Activated naive CD4-positive, alpha-beta T cell (primary cell): ENCODE measurements around the gene ARPC3.
"Not testable (repeated sequence)": the region's sequence is repeated elsewhere in the genome, so short reads cannot be mapped to it uniquely, and the experiment has no call there.

Experiments used
- DNase-seq, 4 experiments: peaks; one replicate each; lab custom pipeline; 2025; lab: John Stamatoyannopoulos, UW

Gene ARPC3

DNA sequence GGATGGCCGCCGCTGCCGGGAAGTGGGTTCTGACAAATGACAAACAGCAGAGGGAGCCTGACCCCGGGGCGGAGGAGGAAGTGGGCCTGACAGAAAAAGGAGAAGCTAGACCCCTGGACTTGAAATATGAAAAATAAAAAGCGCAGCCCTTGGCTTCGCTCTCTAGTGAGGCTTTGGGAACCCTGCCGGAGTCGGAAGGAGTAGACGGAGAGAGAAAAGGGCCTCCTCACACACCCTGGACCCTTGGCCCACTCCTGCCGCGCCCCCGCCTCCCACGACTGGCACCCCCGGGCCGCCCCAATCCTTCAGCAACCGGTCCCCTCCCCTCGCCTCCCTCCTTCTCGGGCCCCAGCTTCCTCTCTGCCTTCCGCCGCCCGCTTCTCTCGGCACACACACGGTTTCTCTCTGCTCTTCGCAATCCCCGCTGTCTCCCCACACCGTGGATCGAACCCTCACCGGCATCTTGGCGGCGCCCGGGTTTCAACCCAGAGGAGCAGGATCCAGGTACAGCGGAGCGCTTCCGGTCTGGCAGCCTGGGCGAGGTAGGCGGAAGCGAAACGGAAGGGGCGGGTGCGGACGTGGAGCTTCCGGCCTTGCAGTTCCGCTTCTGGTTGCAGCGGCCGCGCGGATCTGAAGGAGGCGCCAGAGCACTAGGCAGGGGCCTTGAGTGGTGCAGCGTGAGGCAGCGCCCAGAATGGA lies at the start of gene ARPC3:
TSS of gene ARPC3 (minus strand) at position 539 of the 699 bp plus-strand sequence. CDS start at position 462, 77 bp downstream.
- peak; percentile 84 to 92 (median 87) for DNase-seq

DNA sequence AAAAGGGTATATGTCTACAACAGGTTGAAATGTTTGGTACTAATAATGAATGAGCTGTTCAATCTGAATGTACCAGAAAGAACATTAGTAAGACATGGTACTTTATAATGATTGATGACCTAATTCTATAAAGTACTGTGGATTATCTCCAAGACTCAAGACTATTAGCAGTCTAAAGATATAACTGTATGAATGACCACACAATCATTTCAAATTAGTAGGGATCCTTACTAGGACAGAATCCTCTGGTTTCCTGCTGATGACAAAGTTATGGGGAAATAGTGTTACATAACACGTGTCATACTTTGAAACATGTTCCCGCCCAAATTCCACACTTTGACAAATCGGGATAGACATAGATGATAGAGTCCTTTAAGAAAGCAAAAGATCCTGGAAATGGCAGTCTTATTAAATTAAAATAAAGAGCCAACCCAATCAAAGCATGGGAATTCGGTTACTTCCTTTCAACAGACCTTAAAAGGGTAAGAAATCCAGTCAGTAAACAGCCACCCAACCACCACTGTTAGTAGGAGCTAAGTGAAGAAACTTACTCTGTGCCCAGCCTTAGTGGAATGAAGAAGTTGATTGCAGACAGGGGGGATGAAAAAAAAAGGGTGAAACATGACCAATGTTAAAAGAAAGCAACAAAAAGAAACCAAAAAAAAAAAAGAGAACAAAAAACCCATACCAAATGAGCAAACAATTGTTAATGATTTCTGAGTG lies 49.0 kb upstream of the ARPC3 start:
- no peak for DNase-seq

DNA sequence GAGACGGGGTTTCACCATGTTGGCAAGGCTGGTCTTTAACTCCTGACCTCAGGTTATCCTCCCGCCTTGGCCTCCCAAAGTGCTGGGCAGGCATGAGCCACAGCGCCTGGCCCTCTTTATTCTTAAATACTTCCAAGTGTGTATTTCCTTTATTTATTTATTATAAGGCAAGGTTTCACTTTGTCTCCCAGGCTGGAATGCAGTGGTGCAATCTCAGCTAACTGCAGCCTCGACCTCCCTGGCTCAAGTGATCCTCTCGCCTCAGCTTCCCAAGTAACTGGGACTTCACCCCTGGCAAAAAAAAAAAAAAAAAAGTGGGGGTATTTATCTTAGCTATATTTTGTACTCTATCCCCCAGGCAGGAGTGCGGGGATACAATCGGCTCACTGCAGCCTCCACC lies 25.3 kb upstream of the ARPC3 start:
- DNase-seq = no peak

DNA sequence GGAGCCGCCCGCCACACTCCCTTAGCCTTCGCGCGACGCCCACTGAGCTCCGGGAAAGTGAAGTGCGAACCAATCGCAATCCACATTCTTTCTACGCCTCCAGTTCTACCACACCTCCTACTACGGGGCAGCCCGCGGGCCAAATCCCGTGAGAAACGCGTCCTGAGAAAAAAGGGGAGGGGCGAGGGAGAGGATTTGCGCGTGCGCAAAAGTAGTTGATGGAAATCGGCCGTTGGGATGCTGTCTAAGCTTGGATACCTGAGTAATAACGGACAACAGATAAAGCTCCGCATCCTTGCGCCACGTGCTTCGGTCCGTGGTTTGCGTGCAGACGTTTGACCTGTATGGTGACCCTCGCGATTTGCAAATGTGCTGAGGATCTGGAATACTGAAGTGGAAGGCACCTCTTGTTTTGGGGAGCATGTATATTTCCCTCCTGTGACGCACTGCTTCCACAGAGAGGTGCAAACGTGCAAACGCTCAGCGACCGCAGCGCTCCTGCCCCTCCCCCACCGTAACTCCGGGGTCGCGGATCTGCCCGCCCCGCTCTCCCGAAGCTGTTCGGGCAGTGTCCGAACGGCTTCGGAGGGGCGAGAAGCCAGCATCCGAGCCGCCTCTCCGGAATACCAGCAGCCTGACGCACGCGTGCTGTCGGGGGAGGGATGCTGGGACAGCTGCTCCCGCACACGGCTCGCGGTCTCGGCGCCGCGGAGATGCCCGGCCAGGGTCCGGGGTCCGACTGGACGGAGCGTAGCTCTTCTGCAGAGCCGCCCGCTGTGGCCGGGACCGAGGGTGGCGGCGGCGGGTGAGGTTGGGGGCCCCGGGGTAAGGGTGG lies 18.3 kb upstream of the ARPC3 start, which contains the start of the genes FAM216A and GPN3:
TSS of gene FAM216A (plus strand) at position 632 of the 835 bp plus-strand sequence. CDS start at position 663, 31 bp downstream.
TSS of gene GPN3 (minus strand) at position 44 of the 835 bp plus-strand sequence. CDS start 54 bp downstream, outside the sequence.
- DNase-seq = peak; percentile 80 to 90 (median 87)

DNA sequence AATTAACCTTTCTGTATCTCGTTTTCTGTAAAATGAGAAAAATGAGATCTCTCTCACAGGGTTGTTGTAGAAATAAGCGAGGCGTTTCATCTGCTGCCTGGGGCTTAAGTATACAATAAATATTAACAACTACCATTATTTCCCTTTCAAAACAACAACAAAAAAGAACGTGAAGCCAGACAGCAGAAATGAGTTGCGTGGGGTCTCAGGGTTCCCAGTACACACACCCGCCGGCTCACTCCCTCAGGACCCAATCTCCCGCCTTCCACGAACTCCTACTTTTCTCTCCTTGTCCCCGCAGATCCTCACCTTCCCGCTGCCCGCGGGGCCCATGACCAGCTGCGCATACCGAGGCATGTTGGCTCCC lies 17.7 kb upstream of the ARPC3 start:
- DNase-seq = no peak

DNA sequence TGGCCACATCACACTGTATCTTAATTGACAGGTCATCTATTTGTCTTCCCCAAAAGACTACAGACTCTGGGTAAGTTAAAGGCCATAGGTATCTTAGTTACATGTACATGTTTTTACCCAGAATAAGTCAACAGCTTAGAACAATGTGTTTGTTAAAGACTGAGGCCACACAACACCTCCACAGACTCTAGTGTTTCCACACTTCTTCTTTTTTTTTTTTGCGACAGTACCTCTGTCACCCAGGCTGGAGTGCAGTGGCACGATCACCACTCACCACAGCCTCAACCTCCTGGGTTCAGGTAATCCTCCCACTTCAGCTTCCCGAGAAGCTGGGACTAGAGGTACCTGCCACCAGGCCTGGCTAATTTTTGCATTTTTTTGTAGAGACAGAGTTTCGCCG lies 16.7 kb upstream of the ARPC3 start:
- DNase-seq = no peak

DNA sequence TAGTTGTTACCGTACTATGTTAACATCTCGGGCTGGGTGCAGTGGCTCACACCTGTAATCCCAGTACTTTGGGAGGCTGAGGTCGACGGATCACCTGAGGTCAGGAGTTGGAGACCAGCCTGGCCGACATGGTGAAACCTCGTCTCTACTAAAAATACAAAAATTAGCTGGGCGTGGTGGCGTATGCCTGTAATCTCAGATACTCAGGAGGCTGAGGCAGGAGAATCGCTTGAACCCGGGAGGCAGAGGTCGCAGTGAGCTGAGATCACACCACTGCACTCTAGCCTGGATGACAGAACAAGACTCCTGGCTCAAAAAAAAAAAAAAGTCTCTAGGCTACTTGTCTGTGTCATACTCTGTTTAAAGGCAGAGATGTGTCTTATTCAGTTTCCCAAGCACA lies 15.6 kb upstream of the ARPC3 start:
- DNase-seq = not testable (repeated sequence)

DNA sequence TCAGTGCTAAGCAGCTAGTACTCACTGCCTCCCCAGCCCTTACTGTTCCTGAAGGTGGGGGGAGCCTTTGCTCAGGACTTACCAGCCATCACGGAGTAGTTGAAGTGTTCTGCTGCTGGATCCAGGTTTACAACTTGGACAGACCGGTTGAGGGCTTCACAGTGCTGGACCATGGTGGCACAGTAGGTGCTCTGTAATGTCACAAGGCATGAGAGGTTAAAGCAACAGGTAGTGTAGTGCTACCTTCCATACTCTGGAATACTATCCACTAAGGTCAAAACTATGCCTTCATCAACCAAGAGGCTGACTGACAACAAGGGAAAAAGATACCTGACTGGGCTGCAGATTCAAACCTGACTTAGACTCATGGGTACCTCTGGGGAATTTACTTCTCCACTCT lies 14.9 kb upstream of the ARPC3 start:
- no peak for DNase-seq

DNA sequence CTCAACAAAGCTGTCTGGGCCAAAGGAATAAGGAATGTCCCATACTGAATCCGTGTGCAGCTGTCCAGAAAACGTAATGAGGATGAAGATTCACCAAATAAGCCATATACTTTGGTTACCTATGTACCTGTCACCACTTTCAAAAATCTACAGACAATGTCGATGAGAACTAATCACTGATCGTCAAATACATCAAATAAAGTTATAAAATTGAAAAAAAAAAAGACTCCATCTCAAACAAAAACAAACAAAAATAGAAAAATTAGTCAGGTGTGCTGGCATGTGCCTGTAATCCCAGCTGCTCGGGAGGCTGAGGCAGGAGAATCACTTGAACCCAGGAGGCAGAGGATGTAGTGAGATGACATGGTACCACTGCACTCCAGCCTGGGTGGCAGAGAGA lies 11.1 kb upstream of the ARPC3 start:
- not testable (repeated sequence) for DNase-seq

DNA sequence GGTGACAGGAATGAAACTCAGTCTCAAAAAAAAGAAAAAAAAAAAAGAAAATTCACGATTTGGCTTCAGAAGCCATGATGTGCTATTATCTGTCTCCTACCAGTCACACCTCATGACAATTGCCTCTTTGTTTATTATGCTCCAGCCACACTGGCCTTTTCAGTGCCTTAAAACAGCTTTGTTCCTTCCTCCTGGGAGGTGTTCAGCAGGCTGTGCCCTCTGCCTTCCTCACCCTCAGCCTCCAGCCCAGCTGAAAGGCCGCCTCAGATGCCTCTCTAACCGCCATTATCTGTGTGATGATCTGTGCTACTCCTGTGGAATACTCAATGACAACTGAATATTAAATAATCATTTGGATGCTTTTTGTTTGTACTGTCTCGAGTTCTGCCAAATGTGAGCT lies 8.6 kb upstream of the ARPC3 start:
- no peak for DNase-seq

DNA sequence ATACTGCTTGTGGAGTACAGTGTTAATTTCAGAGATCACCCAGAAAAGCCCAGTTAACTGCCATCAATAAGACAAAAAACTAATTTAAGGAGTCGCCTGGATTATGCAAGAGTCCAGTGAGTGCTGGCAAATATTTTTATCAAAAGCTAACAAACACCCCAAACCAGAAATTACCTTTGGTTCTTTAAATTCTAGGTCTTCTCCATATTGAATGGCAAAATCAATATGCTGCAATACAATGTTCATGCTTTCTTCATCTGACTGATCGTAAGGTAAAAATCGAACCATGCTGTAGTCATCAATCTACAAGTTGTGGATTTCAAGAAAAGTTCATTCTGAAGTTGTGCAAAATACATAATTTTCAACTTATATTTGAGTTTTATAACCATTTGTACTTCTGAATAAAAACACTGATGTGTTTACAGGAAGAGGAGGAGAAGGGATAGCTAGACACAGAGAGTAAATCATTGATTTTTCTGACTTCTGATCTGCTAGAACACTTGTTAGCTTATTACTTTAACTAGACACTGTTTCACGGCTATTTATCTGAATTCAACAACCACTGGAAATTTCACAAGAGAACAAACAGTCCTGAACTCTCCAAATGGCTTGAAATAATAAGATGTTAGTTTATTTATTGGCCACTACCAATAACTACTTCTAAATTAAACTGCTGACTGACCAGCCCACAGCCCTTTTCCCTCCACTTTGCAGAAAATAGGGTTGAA lies 3.6 kb upstream of the ARPC3 start:
- DNase-seq = no peak

DNA sequence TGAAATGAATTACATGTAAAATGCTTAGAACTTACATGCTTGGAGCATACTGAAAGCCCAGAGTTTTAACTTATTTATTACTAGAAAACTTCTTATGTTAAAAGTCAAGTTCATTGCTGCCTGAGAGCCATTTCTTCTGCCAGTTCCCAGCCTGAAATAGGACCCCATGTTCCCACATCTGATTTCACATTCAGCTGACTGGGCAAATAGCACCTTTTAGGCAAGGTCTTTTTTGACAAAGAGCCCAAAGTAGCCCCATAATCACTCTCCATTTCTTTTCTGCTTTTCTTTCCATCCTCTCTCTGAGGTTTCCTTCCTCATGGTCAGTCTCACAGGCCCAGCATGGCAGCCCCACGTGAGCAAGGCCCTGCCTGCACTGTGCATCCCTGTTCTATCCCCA lies 1.1 kb upstream of the ARPC3 start:
- DNase-seq = no peak

DNA sequence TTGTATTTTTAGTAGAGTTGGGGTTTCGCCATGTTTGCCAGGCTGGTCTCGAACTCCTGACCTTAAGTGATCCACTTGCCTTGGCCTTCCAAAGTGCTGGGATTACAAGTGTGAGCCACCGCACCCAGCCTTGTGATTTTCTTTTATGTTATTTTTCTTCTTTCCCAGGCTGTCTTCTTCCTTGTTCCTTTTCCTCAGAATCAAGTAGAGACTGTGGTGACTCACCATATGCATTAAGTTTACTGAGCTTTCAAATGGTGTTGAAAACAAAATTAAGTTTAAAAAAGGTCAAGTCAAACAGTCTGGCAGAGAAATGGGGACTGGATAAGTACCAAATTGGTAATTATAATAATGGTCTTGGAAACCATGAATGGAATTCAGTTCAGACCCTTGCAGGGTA lies 5.7 kb downstream of the ARPC3 start:
- DNase-seq = no peak

DNA sequence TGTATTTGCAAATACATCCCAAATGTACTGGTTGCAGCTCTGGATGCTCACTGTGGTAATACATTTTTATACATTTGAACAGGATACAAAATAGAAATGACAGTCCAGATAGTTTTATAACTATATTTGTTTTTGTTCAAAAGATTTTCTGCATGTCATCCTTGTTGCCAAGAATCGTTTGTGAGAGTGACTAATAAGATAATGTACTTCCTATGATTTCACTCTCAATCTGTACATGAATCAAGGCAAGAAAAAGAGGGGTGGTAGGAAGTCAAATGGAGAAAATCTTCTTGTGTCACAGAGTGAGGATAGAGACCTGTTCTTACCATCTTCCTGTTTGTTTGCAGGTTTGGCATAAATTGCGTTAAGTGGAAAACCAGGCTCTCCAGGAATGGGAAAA lies 13.9 kb downstream of the ARPC3 start:
- no peak for DNase-seq

DNA sequence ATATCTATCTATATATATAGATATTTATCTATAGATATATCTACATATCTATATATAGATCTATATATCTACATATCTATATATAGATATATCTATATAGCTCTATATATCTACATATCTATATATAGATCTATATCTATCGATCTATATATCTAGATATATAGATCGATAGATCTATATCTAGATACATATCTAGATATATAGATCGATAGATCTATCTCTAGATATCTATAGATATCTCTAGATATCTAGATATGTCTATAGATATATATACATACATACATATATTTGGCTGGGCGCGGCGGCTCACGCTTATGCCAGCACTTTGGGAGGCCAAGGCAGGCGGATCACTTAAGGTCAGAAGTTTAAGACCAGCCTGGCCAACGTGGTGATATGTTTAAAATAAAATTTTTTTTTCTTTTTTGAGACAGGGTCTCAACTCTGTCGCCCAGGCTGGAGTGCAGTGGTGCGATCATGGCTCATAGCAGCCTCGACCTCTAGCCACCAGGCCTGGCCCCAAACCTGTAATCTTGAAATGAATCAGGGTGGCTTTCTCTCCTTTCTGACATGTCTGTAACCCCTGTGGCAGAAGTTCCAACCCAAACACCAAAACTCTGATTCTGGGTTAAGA lies 18.1 kb downstream of the ARPC3 start:
- no peak for DNase-seq

DNA sequence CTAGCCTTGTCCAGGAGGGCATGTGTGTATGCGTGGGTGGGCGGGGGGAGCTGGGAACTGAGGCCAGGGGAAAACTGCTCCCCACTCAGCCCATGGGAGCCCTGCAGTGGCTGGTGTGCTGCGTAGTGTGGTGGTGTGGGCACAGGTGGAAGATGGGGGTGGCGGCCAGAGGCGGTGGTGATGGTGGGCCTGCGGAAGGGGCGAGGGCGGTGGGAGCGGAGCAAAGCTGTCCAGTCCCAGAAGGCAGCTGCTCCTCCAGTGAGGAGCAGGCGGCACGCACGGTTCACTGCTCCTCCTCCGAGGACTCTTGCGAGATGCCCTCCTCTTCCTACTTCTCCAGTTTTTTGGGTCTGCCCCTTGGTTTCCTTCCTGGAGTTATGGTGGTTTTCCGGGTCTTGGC lies 20.5 kb downstream of the ARPC3 start:
- not testable (repeated sequence) for DNase-seq

DNA sequence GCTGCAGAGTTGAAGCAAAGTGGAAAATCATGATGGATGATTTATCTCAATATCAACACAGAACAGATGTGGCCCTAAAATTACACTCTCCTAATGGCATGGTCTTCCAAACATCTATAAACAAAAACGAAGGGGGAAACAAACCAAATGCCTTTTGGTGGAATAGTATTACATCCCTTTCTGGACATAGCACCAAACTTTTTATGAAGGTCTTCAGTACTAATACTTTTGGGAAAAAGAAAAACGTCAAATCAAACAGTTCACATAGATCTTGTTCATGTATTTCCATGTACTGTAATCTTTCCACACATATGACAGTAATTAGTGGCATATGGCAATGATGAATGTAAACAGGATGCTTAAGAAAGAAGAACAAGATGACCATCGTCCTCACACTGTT lies 23.7 kb downstream of the ARPC3 start:
- DNase-seq = no peak

DNA sequence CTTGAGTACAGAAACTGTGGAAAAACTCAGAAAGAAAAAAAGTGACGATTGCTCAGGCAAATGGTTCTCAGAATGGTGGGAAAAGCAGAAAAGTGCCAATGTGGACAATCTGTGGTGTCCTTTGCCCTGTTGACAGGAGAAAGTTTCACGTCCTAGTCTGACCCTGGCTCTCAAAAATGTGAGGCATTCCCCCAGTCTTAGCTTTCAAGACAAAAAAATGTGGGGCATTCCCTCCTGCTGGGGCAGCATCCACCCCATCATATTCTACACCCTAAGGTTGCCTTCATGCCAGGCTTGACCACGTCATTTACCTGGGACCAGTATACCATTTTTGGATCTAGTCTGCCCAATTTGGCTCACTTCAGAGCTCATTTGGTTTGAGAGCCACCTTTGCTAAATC lies 25.9 kb downstream of the ARPC3 start:
- no peak for DNase-seq

DNA sequence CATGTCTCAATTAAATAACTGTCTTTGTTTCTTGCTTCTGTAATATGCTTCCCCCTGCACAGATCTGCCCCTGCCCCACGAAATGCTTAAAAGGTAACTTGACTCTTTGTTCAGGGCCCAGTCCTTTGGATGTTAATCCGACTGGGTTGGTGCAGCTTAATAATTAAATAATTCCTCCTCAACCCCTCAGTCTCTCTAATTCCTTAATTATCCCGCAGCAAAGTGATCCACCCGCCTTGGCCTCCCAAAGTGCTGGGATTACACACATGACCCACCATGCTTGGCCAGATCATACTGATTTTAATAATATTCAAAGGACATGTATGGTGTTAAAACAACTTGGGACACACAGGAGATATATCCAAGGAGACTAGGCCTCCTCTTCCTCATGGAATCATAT lies 28.4 kb downstream of the ARPC3 start:
- no peak for DNase-seq

DNA sequence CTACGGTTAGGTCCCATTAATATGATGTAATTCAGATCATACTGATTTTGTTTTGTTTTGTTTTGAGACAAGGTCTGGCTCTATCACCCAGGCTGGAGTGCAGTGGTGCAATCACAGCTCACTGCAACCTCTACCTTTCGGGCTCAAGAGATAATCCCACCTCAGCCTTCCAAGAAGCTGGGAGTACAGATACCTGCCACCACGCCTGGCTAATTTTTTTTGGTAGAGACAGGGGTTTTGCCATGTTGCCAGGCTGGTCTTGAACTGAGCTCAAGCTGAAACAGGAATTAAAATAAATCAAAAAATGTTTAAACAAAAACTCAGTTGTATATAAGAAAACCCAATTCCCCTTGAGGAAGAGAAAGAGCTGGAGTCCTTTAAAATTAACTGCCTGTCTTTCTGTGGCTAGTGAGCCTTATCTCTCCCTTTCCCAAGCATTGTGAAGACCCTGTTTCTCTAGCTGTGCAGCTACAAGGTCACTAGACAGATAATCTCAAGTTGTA lies 28.9 kb downstream of the ARPC3 start:
- DNase-seq = no peak

DNA sequence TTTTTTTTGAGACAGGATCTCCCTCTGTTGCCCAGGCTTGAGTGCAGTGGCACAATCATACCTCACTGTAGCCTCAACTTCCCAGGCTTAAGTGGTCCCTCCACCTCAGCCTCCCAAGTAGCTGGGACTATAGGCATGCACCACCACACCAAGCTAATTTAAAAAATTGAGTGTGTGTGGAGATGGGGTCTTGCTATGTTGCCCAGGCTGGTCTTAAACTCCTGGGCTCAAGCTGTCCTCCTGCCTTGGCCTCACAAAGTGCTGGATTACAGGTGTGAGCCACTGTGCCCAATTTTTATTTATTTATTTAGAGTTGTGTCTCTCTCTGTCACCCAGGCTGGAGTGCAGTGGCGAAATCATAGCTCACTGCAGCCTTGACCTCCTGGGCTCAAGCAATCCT lies 29.5 kb downstream of the ARPC3 start:
- DNase-seq = not testable (repeated sequence)
